Measurements from ENCODE around the gene PHF19. TPM values are rescaled to one million over a fixed set of nuclear protein-coding genes. Genes with fewer than 3 reads are reported as not detected.

PHF19 gene
- total and polyA plus RNA-seq, 2 donors (not counting 3 experiments of a cell fraction or from before 2014, with no cell fraction given) = 102 to 153 TPM

- Histone ChIP-seq H3K9me1 (replicated peaks; ENCODE audit: control insufficient read depth, extremely low read depth, insufficient read depth, low read length) (no peaks in the 10 kb centered on the region), H3K79me2 (ENCODE audit: control insufficient read depth, insufficient read depth, low read length) (no peaks in the 10 kb centered on the region), H4K20me1 (replicated peaks; ENCODE audit: control insufficient read depth, extremely low read depth, insufficient read depth, low read length) (no peaks in the 10 kb centered on the region), H3K27ac (ENCODE audit: insufficient read depth, low read depth, low read length) (no peak overlapping the region), H3K36me3 (ENCODE audit: control insufficient read depth in 2 of 2, extremely low read depth in 1 of 2, insufficient read depth in 2 of 2, low read length in 2 of 2) (no peaks in the 10 kb centered on the region), H3K9ac (replicated peaks; ENCODE audit: extremely low read depth, insufficient read depth, low read length) (no peak overlapping the region), H3K9me3 (replicated peaks; ENCODE audit: control insufficient read depth, insufficient read depth, low read length) (no peaks in the 10 kb centered on the region), H3K27me3 (ENCODE audit: control insufficient read depth in 2 of 2, insufficient read depth in 2 of 2, low read length in 2 of 2) (no peaks in the 10 kb centered on the region), H3K4me3 (replicated peaks in 1 of 3; ENCODE audit: insufficient read depth in 1 of 3, low read depth in 1 of 3, low read length in 3 of 3) (no peak overlapping the region), H2AFZ (ENCODE audit: low read depth, low read length) (no peak overlapping the region), H3K4me1 (ENCODE audit: control insufficient read depth, extremely low read depth, insufficient read depth, low read length) (peaks cover under 1% of the 10 kb centered on the region), H3K4me2 (ENCODE audit: insufficient read depth, low read length) (no peak overlapping the region)
- intact Hi-C loops (cut with micrococcal nuclease) (no loop called here), dilution Hi-C loops (cut with MboI; ENCODE audit: extremely low pct_ligation_motif_present, low sequenced_read_pairs) (no loop called here)
- FAIRE-seq = no peak
- TF ChIP-seq MYC (IDR thresholded peaks at IDR 0.05; ENCODE audit: low read depth, low read length) (no peak), EZH2 (IDR thresholded peaks at IDR 0.05; ENCODE audit: borderline replicate concordance, low read depth, low read length, severe bottlenecking) (no peak), POLR2A (IDR thresholded peaks at IDR 0.05; ENCODE audit: low read depth, low read length) (no peak), GATA2 (IDR thresholded peaks at IDR 0.05; ENCODE audit: insufficient read depth, insufficient read length, low read depth, low read length) (no peak), MAX (IDR thresholded peaks at IDR 0.05; ENCODE audit: insufficient read depth, insufficient read length) (no peak), CTCF (IDR thresholded peaks at IDR 0.05; ENCODE audit: extremely low read depth in 1 of 2, insufficient read depth in 1 of 2, low read depth in 1 of 2, low read length in 2 of 2) (no peak), POLR2AphosphoS5 (IDR thresholded peaks at IDR 0.05; ENCODE audit: insufficient read depth, low read depth, low read length) (no peak)
- ChIA-PET CTCF (interaction anchor here (1.6 kb wide), 1 partner anchor 11 kb away, joined by 3 read pairs; no protein-coding TSS in a partner anchor), POLR2A (no interaction called here)
- no peak for DNase-seq (ENCODE audit: low read depth, low spot score)
- BruUV-seq (replicated peaks) = no TSS peak
Observed at GRCh38 chr9:120920806-120921178, 43.8 kb upstream of the PHF19 start.
